Sigmoid colon (tissue), 7 donors: Measurements from ENCODE around the gene CHRNA4. TPM values are rescaled to one million over a fixed set of nuclear protein-coding genes. Genes with fewer than 3 reads are reported as not detected.

ENCODE experiments used
- DNase-seq: peaks from one replicate; pipeline ENCODE4 v3.0.0-alpha.2; 2019
- H3K27ac ChIP-seq, 4 donors: fragments of 200-600 bp; sonication (generic); one replicate each; pipeline ENCODE4 v1.5.1; 2016 to 2019; ENCODE audit warnings: mild to moderate bottlenecking in 1 of 4
- H3K27me3 ChIP-seq, 3 donors: fragments of 200-600 bp; sonication (generic); one replicate each; pipeline ENCODE4 v1.5.1; 2019; ENCODE audit warnings: mild to moderate bottlenecking in 1 of 3
- H3K36me3 ChIP-seq, 4 donors: fragments of 200-600 bp; sonication (generic); one replicate each; pipeline ENCODE4 v1.5.1; 2016 to 2019
- H3K4me1 ChIP-seq, 4 donors: fragments of 200-600 bp; sonication (generic); one replicate each; pipeline ENCODE4 v1.5.1; 2017 to 2019
- H3K4me3 ChIP-seq, 4 donors: fragments of 200-600 bp; sonication (generic); one replicate each; pipeline ENCODE4 v1.5.1; 2017 to 2019; ENCODE audit warnings: mild to moderate bottlenecking in 2 of 4, moderate library complexity in 1 of 4
- H3K9me3 ChIP-seq, 4 donors: fragments of 200-600 bp in 3 of 4; sonication (generic) in 3 of 4; one replicate each; pipeline versions ENCODE4 v1.5.1 to v1.6.1; 2013 to 2019
- EP300 ChIP-seq, 4 donors: sonication (generic); formaldehyde crosslinking; IDR thresholded peaks; one replicate each; pipeline ENCODE4 v1.6.1; 2017; ENCODE audit warnings: antibody characterized with exemption in 4 of 4
- POLR2A ChIP-seq, 2 donors: fragments of 450-650 bp; IDR thresholded peaks; one replicate each; pipeline ENCODE4 v1.6.1; 2016; ENCODE audit warnings: antibody characterized with exemption in 2 of 2, mild to moderate bottlenecking in 2 of 2, moderate library complexity in 2 of 2
- POLR2AphosphoS5 ChIP-seq, 4 donors: sonication (generic); formaldehyde crosslinking; IDR thresholded peaks; one replicate each; pipeline ENCODE4 v1.6.1; 2017; ENCODE audit warnings: antibody characterized with exemption in 4 of 4
- WGBS, 2 donors: extraction: QIAGEN DNeasy Blood & Tissue Kit; methylation state at CpG; one replicate each; pipeline ENCODE4 v1.1.7; 2013; 5-methylcytosine and 5-hydroxymethylcytosine counted together
- intact Hi-C: fragments of 100-400 bp; cut with DNase I; formaldehyde crosslinking; loops from one replicate; pipeline ENCODE4 v1.15.1; 2023
- polyA plus RNA-seq, 3 donors: library from polyadenylated mRNA; stranded (reverse); fragments of 200-250 nt; gene quantifications; one replicate each; pipeline ENCODE4 v1.2.3, GENCODE V29; 2013
- total RNA-seq, 4 donors: library from RNA; depleted of rRNA; stranded (reverse); fragments of >200 nt; gene quantifications; one replicate each; pipeline ENCODE4 v1.1.0, GENCODE V29; 2016
- TF ChIP-seq, protein P1 (sequence below), 4 experiments: fragments of 450-650 bp in 3 of 4; fragments of 200-600 bp in 1 of 4; IDR thresholded peaks; one replicate each; pipeline ENCODE4 v1.5.1; 2016 to 2019; ENCODE audit warnings: antibody characterized with exemption in 4 of 4, mild to moderate bottlenecking in 3 of 4, moderate library complexity in 2 of 4
- donor health status: healthy with polysubstance abuse.
- donor health status: Bipolar disorder and iron deficiency.
- donor health status: healthy.

CHRNA4 gene
- total and polyA plus RNA-seq, 7 donors = 0.07 to 1.1 TPM; not detected in 5

DNA sequence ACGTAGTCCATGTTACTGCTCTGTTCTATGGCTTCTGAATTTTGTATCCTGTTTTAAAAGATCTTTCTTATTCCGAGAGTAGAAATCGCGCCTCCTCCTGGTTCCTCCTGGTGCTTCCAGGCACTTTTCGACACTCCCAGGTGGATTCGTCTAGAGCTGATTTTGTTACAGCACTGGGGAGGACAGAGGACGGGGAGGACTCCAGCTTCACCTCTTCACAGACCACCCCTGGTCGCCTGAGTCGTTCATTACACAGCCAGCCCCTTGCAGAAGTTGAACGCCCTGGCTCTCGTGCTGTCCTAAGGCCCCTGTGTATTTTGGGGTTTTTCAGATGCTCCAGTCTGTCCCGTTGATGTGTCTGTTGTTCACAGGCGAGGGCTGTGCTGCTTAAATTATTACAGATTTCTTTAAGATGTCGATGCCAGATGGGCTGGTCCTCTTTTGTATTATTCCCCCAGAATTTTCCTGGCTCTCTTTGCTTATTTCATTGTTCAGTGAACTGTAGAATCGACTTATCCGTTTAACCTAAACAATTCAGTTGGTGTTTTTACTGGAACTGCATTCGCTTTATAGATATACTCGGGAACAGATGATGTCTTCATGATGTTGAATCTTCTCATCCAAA is 37.7 kb downstream of the CHRNA4 start:
- 72 to 74% methylated on average over 18 of the region's 18 CpGs for WGBS, 2 donors
- H3K9me3 ChIP-seq = no peaks in the 10 kb centered on the region
- DNase-seq = peak; percentile 22
- H3K4me3 ChIP-seq = no peak overlapping the region
- intact Hi-C loops = no loop called here
- peaks cover 0 to 7% (median 0%) of the 10 kb centered on the region in 4 donors for H3K4me1 ChIP-seq
- no peaks in the 10 kb centered on the region for H3K36me3 ChIP-seq
- H3K27me3 ChIP-seq = peaks cover 0 to 63% (median 3%) of the 10 kb centered on the region in 3 donors
- no peak overlapping the region for H3K27ac ChIP-seq
- TF ChIP-seq, protein P1, sequence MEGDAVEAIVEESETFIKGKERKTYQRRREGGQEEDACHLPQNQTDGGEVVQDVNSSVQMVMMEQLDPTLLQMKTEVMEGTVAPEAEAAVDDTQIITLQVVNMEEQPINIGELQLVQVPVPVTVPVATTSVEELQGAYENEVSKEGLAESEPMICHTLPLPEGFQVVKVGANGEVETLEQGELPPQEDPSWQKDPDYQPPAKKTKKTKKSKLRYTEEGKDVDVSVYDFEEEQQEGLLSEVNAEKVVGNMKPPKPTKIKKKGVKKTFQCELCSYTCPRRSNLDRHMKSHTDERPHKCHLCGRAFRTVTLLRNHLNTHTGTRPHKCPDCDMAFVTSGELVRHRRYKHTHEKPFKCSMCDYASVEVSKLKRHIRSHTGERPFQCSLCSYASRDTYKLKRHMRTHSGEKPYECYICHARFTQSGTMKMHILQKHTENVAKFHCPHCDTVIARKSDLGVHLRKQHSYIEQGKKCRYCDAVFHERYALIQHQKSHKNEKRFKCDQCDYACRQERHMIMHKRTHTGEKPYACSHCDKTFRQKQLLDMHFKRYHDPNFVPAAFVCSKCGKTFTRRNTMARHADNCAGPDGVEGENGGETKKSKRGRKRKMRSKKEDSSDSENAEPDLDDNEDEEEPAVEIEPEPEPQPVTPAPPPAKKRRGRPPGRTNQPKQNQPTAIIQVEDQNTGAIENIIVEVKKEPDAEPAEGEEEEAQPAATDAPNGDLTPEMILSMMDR (IDR thresholded peaks at IDR 0.05) = no peak
- TF ChIP-seq EP300 (IDR thresholded peaks at IDR 0.05) (no peak), POLR2A (IDR thresholded peaks at IDR 0.05) (no peak), POLR2AphosphoS5 (IDR thresholded peaks at IDR 0.05) (no peak)

DNA sequence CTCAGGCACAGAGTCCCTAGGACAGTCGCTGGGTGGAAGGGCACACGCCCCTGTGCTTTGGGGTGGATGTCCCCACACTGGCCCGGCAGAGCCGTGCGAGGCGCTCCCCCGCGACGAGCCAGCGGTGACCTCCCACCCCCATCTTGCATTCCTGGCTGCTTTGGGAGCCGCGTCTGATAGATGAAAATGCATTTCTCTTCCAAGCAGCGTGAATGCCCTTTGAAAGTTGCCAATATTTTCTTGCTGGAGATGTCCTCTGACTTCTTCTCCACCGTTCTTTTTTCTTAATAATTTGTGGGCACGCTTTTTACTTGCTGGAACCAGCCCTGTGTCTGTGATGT is 38.2 kb downstream of the CHRNA4 start:
- H3K36me3 ChIP-seq = no peaks in the 10 kb centered on the region
- peaks cover 0 to 7% (median 0%) of the 10 kb centered on the region in 4 donors for H3K4me1 ChIP-seq
- H3K27ac ChIP-seq = no peak overlapping the region
- no peak for TF ChIP-seq EP300 (IDR thresholded peaks at IDR 0.05)
- peaks cover 0 to 57% (median 3%) of the 10 kb centered on the region in 3 donors for H3K27me3 ChIP-seq
- H3K4me3 ChIP-seq = no peak overlapping the region
- 44 to 50% methylated on average over 15 of the region's 15 CpGs for WGBS, 2 donors
- intact Hi-C loops = no loop called here
- DNase-seq = no peak
- no peaks in the 10 kb centered on the region for H3K9me3 ChIP-seq

DNA sequence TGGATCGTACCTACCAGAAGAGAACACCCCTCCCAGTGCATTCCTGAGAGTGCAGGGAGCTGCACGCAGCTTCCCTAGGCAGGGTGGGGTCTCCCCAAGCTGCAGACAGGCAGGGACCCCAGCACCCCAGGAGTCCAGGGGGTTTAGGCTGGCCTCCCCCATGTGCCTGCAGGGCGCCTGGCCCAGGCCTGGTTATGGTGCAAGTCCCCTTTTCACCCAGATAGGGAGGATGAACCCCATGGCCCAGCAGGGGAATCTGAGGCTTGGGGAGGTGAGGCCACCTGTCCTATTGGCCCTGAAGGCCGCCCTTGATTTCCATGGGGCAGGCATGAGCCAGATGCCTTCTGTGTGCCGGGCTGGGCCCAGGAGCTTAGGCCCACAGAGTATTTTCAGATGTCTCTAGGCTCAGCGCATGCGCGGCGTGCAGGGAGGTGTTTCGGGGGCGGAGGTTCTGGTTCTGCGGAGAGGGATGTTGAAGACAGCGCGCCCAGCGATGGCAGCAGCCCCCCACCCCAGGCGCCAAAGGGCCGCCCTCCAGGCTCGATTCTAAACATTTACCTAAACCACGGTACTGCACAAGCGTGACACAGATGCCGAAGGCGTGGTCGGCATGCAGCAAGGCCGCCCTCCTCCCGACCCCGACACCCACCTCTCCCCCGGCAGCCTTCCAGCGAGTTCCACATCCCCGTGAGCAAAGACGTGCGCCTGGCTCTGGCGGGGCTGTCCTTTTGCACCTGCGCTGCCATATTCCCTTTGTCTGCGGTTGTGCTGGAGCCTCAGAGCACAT is 38.8 kb downstream of the CHRNA4 start:
- TF ChIP-seq EP300 (IDR thresholded peaks at IDR 0.05) (no peak), POLR2AphosphoS5 (IDR thresholded peaks at IDR 0.05) (no peak), POLR2A (IDR thresholded peaks at IDR 0.05) (no peak)
- TF ChIP-seq, protein P1 (IDR thresholded peaks at IDR 0.05) = no peak
- intact Hi-C loops = no loop called here
- H3K4me1 ChIP-seq = peaks cover 0 to 7% (median 0%) of the 10 kb centered on the region in 4 donors
- H3K27me3 ChIP-seq = peaks cover 0 to 54% (median 3%) of the 10 kb centered on the region in 3 donors
- H3K36me3 ChIP-seq = no peaks in the 10 kb centered on the region
- peak; percentile 60 for DNase-seq
- H3K4me3 ChIP-seq = no peak overlapping the region
- H3K9me3 ChIP-seq = no peaks in the 10 kb centered on the region
- no peak overlapping the region for H3K27ac ChIP-seq
- WGBS, 2 donors = 51 to 72% methylated on average over 34 of the region's 34 CpGs

DNA sequence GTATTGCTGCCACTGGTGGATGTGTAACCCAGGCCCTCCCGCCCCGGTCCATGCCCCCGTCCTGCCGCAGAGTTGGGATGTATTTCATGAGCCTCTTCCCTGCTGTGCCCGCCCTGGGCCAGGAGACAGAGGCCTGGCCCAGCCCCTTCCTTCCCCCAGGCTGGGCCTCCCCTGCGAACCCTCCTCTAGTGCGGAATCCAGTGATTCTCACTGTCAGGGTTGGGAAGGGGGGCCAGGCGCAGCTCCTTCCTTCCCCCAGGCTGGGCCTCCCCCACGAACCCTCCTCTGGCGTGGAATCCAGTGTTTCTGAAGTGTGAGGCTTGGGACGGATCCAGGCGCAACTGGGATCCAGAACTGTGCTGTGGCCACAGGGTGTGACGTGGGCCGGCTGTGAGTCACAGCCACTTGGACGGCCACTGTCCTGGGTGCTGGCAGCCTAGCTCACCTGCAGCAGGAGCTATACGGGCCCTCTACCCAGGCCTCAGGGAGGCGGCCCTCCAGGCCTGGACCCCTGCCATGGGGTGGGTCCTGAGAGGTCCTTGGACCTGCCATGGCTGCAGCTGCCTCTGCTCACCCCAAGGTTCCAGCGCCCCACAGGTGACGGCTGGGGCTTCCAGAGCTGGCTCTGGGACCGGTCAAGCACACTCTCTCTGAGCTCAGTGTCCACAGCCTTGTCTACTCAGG is 39.9 kb downstream of the CHRNA4 start:
- peak; percentile 82 for DNase-seq
- Histone ChIP-seq H3K4me1 (peaks cover 0 to 7% (median 0%) of the 10 kb centered on the region in 4 donors), H3K9me3 (no peaks in the 10 kb centered on the region), H3K4me3 (no peak overlapping the region), H3K27me3 (peaks cover 0 to 52% (median 3%) of the 10 kb centered on the region in 3 donors), H3K27ac (no peak overlapping the region), H3K36me3 (no peaks in the 10 kb centered on the region)
- intact Hi-C loops = no loop called here
- WGBS, 2 donors = 63 to 66% methylated on average over 20 of the region's 20 CpGs
- TF ChIP-seq POLR2AphosphoS5 (IDR thresholded peaks at IDR 0.05) (no peak), POLR2A (IDR thresholded peaks at IDR 0.05) (no peak), EP300 (IDR thresholded peaks at IDR 0.05) (no peak)
- TF ChIP-seq, protein P1 (IDR thresholded peaks at IDR 0.05) = no peak

DNA sequence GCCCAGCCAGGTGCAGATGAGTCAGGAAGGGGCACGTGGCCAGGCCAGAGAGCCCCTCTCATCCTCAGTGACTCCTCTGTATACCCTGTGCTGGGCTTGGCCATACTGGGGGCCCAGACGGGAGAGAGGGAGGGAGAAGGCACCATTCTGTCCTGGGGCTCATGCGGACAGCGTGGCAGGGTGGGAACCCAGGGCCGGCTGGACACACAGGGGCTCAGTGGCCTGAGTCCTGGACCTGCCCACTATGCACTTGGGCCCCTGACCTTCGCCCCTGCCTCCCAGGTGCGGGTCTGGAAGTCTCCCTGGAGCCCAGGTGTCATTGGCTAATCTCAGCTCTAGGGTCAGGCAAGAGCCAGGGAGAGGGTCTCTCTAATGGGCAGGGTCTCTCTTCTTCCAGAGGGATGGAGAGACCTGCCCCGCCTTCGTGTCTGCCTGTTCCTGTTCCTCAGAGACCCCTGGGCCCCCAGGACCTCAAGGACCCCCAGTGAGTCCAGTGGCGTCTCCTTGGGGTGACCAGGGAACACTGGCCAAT is 40.5 kb downstream of the CHRNA4 start:
- DNase-seq = peak; percentile 33
- peaks cover 0 to 46% (median 3%) of the 10 kb centered on the region in 3 donors for H3K27me3 ChIP-seq
- peaks cover 0 to 7% (median 0%) of the 10 kb centered on the region in 4 donors for H3K4me1 ChIP-seq
- no peaks in the 10 kb centered on the region for H3K36me3 ChIP-seq
- 43 to 71% methylated on average over 10 of the region's 10 CpGs for WGBS, 2 donors
- intact Hi-C loops = no loop called here
- TF ChIP-seq POLR2A (IDR thresholded peaks at IDR 0.05) (no peak), EP300 (IDR thresholded peaks at IDR 0.05) (no peak), POLR2AphosphoS5 (IDR thresholded peaks at IDR 0.05) (no peak)
- TF ChIP-seq, protein P1 (IDR thresholded peaks at IDR 0.05) = no peak
- H3K4me3 ChIP-seq = no peak overlapping the region
- no peaks in the 10 kb centered on the region for H3K9me3 ChIP-seq
- no peak overlapping the region for H3K27ac ChIP-seq
